HG03342 (cell line): Measurements from ENCODE around the gene RSU1.

Experiments
- ATAC-seq: cut with Tn5 transposase; IDR thresholded peaks from one replicate; pipeline ENCODE4 v1.9.1; 2021; ENCODE audit warnings: mild to moderate bottlenecking, moderate library complexity; ENCODE audit not compliant: unreplicated experiment

Gene RSU1

DNA sequence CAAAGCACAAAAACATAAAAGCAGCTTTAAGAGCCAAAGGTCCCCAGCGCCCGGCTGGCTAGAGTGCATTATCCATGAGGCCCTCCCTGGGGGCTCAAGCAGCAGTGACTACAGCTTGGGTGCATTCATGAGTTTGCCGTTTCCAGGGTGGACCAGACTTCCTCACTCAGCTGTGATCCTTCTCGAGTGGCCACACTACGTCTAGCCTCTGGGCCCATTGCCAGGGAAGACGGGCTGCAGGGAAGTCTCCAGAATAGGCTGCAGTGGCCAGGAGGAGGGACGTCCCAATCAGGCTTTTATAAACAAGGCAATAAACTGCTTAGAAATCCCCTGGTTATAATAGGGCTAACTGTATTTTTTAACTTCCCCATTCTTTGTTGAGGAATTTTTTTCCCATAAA is 206.2 kb downstream of the RSU1 start:
- ATAC-seq = no peak

GRCh38 chr10:16609211-16609610 is 208.0 kb downstream of the RSU1 start:
- no peak for ATAC-seq

- no peak for ATAC-seq
These were observed 210.3 kb downstream of the RSU1 start for GRCh38 chr10:16606923-16607322.

- ATAC-seq = no peak
These were observed 210.8 kb downstream of the RSU1 start for GRCh38 chr10:16606421-16606820.

- no peak for ATAC-seq
These were observed 213.9 kb downstream of the RSU1 start for GRCh38 chr10:16603308-16603707.

DNA sequence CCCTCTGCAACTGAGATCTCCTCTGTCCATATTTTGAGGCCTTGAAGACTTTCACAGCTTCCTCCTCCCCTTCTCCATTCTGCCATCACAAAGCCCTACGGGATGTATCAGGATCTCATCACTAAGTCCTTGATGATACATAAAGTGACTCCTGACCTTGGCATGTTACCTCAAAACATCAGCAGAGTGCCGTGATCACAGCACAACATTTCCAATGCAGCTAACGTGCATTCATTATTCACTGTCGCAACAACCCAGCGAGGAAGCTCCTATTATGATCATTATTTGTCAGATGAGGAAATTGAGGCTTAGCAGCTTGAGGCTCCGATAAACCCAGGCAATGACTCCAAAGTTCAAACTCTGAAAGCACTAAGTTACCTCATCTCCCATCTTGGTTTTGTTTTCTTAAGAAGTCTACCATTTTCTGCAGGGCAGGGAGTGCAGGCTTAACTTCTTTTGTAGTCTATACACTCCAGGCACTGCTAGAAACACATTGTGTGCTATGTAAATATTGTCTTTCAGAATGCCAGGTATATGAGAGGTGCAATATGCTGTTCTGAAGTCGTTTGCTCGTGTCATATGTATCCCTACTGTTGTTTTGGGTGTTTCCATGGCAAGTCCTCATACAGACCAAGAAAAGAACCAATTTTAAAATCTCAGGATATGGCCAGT is 215.0 kb downstream of the RSU1 start:
- no peak for ATAC-seq

DNA sequence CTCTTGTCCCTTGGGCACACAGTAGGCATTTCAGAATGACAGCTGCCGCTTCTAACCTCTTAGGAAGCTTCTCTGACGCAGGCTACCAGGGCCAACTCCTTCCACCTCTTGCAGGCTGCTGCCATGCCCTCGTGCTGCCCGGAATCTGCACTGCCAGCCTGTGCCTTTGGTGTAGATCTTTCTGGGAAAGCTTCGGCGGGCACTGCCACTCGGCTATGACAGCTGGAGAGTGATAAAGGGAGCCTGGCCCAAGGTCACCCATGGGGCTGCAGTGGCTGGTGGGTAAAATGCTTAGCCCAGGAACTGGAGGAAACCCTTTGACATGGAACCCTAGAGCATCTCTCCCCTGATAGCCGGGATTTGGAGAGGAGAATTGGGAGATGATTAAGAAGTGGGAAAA is 217.6 kb downstream of the RSU1 start:
- ATAC-seq = no peak

DNA sequence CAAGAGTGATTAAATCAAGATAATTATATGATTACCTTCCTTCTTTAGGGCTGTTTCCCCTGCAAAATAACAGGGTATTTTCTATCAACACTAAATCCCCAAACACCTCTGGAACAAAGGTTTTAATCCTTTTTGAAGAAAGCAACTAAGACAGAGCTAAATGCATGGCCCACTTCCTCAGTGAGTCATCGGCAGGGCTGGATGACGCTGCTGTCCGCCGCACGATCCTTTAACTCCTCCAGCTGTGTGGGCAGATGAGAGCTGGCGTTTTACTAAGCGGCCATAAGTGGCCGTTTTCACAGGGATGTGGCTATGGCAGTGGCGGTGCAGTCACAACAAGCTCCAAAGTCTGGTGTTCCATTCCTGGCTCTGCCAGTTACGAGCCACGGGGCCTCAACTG is 219.6 kb downstream of the RSU1 start:
- ATAC-seq = no peak

DNA sequence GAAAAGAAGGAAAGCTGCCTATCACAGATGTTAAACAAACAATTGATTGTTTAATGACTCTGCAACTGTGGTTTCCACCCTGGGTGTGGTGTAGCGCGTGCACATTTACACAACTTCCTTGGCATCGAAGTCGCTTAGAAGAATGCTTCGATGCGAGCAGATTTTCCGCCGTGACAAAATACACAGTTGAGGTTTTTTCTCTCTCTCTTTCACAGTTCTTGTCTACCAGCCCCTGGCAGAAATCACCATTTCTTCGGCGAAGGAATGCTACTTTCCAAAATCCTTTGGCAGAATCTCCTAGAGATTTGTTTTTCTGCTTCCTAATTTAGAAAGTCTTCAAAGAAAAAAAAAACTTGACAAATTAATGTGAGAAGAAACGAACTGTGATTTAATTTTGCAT is 224.8 kb downstream of the RSU1 start:
- no peak for ATAC-seq

DNA sequence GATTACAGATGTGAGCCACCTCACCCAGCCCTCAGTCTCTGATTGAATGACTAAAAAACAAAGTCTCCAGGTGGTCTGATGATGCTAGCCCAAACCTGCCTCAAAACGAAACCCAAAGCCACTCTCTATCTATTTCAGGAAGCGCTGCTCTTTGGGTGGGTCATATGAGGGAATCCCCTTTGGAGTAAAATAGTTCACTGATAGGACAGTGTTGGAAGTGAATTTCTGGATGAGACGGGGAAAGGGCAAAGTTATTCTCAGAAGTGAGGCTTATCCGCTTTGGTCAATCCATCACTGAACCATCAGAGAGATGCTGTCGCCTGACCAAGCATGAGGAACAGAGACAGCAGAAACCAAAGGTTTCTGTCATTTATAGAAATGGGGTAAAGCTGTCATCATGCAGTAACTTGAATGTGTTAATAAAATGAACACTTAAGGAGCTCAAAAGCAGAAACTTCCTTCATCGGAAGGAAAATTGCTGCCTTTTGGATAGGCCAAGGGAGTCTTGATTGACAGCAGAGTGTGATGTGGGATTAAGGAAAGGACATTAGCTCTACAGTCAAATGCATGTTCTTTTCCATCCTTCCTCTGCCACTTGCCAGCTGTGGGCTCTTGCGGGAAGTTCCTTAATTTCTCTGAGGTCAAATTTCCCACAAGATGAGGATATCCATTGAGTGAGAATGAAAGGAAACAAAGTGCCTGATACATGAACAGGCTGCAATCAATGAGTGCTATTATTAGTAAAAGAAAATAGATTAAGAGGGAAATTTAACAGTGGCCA is 230.7 kb downstream of the RSU1 start:
- peak; percentile 93 for ATAC-seq

GRCh38 chr10:16585103-16585502 is 232.1 kb downstream of the RSU1 start:
- ATAC-seq = peak; percentile 37

DNA sequence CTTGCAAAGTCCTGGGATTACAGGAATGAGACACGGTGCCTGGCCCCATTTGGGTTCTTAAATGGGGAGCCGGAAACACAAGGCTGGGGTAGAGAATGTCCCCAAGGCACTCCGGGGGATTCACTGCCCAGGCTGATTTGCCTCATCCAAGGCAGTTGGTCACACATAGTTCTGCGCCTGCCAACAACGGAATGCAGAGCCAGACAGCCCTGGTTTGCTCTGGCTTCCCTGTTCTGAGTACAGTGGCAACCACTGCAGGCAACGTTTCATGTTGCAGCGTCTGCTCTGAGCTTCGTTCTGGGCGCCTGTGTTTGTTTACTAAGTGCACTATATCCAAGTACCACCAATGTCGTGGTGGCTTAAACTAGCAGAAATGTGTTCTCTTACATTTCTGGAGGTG is 233.8 kb downstream of the RSU1 start:
- no peak for ATAC-seq

GRCh38 chr10:16581202-16581601 is 236.0 kb downstream of the RSU1 start:
- ATAC-seq = no peak

DNA sequence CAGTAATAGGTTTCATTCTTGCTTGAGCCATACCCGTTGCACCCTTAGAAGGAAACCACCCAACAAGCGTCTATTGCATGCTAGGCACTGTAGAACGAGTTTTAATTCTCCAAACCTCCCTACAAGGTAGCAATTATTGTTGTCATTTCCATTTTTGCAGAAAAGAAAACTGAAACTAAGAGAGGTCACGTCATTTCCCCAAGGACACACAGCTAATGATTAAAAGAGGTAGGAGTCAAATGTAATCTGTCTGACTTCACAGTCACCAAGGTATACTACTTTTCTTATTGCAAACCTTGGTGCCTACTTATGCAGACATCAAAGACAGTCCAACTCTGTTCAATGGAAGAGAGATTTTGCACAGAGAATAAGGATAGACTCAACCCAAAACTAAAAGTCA is 246.5 kb downstream of the RSU1 start:
- ATAC-seq = peak; percentile 90

DNA sequence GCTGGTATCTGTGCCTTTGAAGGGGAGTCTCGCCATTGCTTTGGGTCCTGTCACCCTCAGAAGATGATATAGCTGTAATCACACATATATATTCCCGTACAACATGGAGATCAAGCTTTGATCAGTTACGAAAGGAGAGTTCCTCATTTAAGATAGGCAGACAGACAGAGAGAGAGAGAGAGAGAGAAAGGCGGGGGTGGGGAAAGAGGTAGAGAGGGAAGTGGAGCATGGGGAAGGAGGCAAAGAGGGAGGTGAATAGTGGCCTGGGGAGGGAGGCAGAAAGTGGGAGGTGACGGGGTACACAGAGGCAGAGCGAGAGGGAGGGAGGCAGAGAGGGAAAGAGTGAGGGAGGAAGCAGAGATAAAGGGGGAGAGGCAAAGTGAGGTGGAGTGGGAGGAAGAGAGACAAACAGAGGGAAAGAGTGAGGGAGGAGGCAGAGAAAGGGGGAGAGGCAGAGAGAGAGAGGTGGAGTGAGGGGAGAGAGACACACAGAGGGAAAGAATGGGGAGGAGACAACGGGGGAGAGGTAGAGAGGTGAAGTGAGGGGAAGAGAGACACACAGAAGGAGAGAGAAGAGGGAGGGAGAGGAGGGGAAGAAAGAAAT is 250.9 kb downstream of the RSU1 start:
- no peak for ATAC-seq

- no peak for ATAC-seq
These were observed 251.6 kb downstream of the RSU1 start for GRCh38 chr10:16565604-16566003.

DNA sequence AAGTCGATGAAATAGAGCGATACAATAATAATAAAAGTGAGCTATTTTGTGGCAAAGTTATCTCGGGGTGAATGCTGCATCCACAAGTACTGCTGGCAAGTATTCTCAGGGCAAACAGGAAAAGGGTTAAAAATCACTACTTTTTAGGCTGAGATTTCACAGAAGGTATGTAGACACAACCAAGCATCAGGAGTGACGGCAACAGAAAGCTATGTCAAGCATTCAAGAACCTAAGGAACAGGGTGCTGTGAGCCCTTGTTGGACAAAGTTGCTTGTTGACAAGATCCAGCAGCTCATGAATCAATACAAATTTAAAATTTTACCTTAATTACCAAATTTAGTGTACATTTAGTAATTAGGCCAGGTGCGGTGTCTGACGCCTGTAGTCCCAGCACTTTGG is 254.3 kb downstream of the RSU1 start:
- ATAC-seq = no peak

DNA sequence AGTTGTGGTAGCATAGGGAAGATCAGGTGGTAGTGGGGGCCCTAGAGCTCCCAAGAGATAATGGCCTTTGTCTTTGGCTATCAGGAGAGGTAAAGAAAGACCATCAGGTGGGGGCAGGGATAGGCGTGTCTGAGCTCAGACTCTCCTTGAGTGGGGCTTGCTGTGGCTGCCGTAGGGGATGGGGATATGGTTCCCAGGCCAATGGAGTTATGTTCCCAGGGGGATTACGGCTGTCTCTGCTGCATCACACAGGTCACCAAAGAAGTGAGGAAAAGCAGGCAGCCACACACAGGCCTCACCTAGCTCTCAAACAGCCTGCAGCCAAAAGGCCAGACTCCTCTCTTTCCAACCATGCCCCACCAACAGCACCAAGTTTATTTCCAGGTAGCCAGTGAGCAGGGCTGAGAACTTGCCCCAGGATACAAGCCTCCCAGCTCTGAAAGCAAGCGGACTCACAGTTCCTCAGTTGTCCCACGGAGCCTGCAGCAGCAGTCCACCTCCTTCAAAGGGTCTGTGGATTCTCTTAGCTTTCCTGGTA is 257.9 kb downstream of the RSU1 start:
- ATAC-seq = no peak

- no peak for ATAC-seq
These were observed 269.3 kb downstream of the RSU1 start for GRCh38 chr10:16547973-16548372.

DNA sequence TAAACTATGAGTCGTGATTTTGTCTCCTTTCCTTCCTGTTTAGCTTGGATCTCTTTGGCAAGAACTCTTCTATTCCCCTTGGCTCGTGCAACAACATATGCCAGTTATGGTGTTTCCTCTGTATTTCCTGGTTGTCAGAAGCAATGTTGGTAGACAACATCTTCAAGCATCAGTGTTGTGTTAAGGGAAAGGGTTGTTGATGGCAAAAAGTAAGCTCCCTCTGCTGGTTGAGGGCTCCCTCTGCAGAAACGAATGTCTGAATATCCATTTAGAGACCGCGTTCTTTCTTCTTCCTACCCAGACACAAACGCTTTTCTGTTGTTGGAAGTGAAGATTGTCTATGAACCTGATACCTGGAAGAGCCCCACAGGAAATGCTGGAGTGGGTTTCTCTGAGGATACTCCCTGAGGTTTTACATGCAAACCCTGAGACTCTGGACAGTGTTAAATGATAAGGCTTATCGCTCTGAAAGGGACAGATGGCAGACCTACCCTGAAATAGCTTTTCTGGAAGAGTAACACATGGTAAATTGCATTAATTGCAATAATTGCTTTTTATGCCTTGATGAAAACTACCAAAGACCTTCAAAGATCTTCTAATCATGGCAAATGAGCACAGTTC is 272.0 kb downstream of the RSU1 start:
- peak; percentile 73 for ATAC-seq

DNA sequence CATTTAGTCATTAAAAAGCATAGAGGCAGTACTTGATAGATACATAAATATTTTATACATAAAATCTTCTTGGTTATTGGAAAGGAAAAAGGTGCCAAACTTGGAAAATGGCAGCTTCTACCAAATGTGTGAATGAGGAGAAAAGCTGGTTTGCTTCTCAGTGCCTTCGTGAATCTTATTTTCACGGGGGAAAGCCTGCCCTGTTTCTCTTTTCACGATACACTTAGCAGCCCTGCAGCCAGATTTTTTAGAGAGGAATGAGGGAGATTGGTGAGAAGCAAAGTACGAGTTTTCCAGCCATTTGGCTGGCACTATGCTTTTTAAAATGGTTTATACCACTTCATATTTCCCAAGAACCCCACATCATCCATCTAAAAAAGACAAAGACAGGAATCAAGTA is 272.6 kb downstream of the RSU1 start:
- no peak for ATAC-seq
